ENCODE data around the gene RPL31. TPM values are rescaled to one million over a fixed set of nuclear protein-coding genes. Genes with fewer than 3 reads are reported as not detected.

The RPL31 gene
- polyA plus RNA-seq, 1 of the 3 experiments (the other 2 are of a cell fraction) = 4,488 TPM

GRCh38 chr2:101011152-101011551 is 9.1 kb downstream of the RPL31 start (continued):
- TF ChIP-seq EZH2phosphoT487 (IDR thresholded peaks at IDR 0.05; ENCODE audit: borderline replicate concordance, low read depth) (no peak), SMC3 (IDR thresholded peaks at IDR 0.05; ENCODE audit: low read depth, low read length) (no peak), TEAD4 (IDR thresholded peaks at IDR 0.05; ENCODE audit: borderline replicate concordance, insufficient read depth) (no peak), NFIC (IDR thresholded peaks at IDR 0.05; ENCODE audit: borderline replicate concordance) (no peak), FOXM1 (IDR thresholded peaks at IDR 0.05; ENCODE audit: low read depth) (no peak), ELF1 (IDR thresholded peaks at IDR 0.05) (no peak), TCF12 (IDR thresholded peaks at IDR 0.05) (no peak), PBX3 (IDR thresholded peaks at IDR 0.05) (no peak), RFX5 (IDR thresholded peaks at IDR 0.05; ENCODE audit: low read length) (no peak), GABPA (IDR thresholded peaks at IDR 0.05; ENCODE audit: low read depth) (no peak), REST (IDR thresholded peaks at IDR 0.05; ENCODE audit: low read depth, low read length) (no peak)

- Histone ChIP-seq H3K4me1 (ENCODE audit: control insufficient read depth in 1 of 2, insufficient read depth in 2 of 2, low read depth in 1 of 2, low read length in 1 of 2) (no peaks in the 10 kb centered on the region; a peak in 1 of 4 replicates), H3K27ac (ENCODE audit: low read depth in 2 of 2, low read length in 1 of 2) (peak overlapping the region in 1 of 2 experiments; percentile 2; a peak in 1 of 4 replicates), H3K9ac (no peak overlapping the region), H3K4me2 (no peak overlapping the region), H3K9me2 (no peaks in the 10 kb centered on the region), H3K36me3 (replicated peaks in 1 of 2; ENCODE audit: control insufficient read depth in 1 of 2, insufficient read depth in 2 of 2, low read length in 1 of 2) (peaks cover 44 to 51% of the 10 kb centered on the region in 2 experiments), H4K20me1 (ENCODE audit: insufficient read depth) (peaks cover 13% of the 10 kb centered on the region), H3K27me3 (ENCODE audit: insufficient read depth) (no peaks in the 10 kb centered on the region), H3K4me3 (ENCODE audit: low read depth in 2 of 2, low read length in 1 of 2) (no peak overlapping the region), H3K79me2 (ENCODE audit: insufficient read depth) (no peaks in the 10 kb centered on the region), H3K9me3 (no peaks in the 10 kb centered on the region), H2AFZ (ENCODE audit: low read depth) (no peak overlapping the region), H3F3A (replicated peaks; ENCODE audit: insufficient read depth) (peaks cover 49% of the 10 kb centered on the region)
- ChIA-PET CTCF (interaction anchor here (0.6 to 2.1 kb wide), 26 partner anchors 9 to 405 kb away, joined by 3 to 22 read pairs (median 6); partner anchors contain the start of genes RPL31 and TBC1D8), POLR2A (interaction anchor here (1.0 kb wide), 1 partner anchor 10 kb away, joined by 6 read pairs; the partner anchor contains the start of gene RPL31)
- no peak for DNase-seq
- WGBS (ENCODE audit: low lambda C conversion rate) = 64% methylated on average over 8 of the region's 8 CpGs
- no peak for TF ChIP-seq POLR2AphosphoS5 (IDR thresholded peaks at IDR 0.05; ENCODE audit: low read depth, low read length)
- no peak for TF ChIP-seq PBX3 (IDR thresholded peaks at IDR 0.05)
- TF ChIP-seq NRF1 (IDR thresholded peaks at IDR 0.05; ENCODE audit: low read depth, low read length) = no peak
- TF ChIP-seq IRF3 (IDR thresholded peaks at IDR 0.05; ENCODE audit: low read depth, low read length) = no peak
- no peak for TF ChIP-seq RXRA (IDR thresholded peaks at IDR 0.05; ENCODE audit: borderline replicate concordance, low read depth)
- no peak for TF ChIP-seq TEAD4 (IDR thresholded peaks at IDR 0.05; ENCODE audit: borderline replicate concordance, insufficient read depth)
- no peak for TF ChIP-seq MXI1 (IDR thresholded peaks at IDR 0.05; ENCODE audit: low read depth, low read length)
- no peak for TF ChIP-seq EZH2phosphoT487 (IDR thresholded peaks at IDR 0.05; ENCODE audit: borderline replicate concordance, low read depth)
- TF ChIP-seq ELF1 (IDR thresholded peaks at IDR 0.05) = no peak
- no peak for TF ChIP-seq RFX5 (IDR thresholded peaks at IDR 0.05; ENCODE audit: low read length)
- no peak for TF ChIP-seq RCOR1 (IDR thresholded peaks at IDR 0.05; ENCODE audit: low read length)
- TF ChIP-seq TAF1 (IDR thresholded peaks at IDR 0.05; ENCODE audit: borderline replicate concordance, low read depth, low read length) = no peak
- TF ChIP-seq USF2 (IDR thresholded peaks at IDR 0.05; ENCODE audit: borderline replicate concordance, low read depth, low read length) = no peak
- no peak for TF ChIP-seq CTCF (IDR thresholded peaks at IDR 0.05)
These were observed 10.1 kb downstream of the RPL31 start for GRCh38 chr2:101012054-101012705.

All from SK-N-SH (cell line).